ENCODE results near the gene ERG28.

Gene ERG28

GRCh38 chr14:75630695-75631452, 29.8 kb downstream of the ERG28 start:
- H3K4me3 ChIP-seq (ENCODE audit: control insufficient read depth, low read depth, low read length): no peak overlapping the region
- TF ChIP-seq, protein P1, sequence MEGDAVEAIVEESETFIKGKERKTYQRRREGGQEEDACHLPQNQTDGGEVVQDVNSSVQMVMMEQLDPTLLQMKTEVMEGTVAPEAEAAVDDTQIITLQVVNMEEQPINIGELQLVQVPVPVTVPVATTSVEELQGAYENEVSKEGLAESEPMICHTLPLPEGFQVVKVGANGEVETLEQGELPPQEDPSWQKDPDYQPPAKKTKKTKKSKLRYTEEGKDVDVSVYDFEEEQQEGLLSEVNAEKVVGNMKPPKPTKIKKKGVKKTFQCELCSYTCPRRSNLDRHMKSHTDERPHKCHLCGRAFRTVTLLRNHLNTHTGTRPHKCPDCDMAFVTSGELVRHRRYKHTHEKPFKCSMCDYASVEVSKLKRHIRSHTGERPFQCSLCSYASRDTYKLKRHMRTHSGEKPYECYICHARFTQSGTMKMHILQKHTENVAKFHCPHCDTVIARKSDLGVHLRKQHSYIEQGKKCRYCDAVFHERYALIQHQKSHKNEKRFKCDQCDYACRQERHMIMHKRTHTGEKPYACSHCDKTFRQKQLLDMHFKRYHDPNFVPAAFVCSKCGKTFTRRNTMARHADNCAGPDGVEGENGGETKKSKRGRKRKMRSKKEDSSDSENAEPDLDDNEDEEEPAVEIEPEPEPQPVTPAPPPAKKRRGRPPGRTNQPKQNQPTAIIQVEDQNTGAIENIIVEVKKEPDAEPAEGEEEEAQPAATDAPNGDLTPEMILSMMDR (conservative IDR thresholded peaks at IDR 0.05; ENCODE audit: control insufficient read depth, insufficient read depth, low read depth, low read length): no peak
- DNase-seq (ENCODE audit: low read depth): no peak

- TF ChIP-seq, protein P1 (conservative IDR thresholded peaks at IDR 0.05; ENCODE audit: control insufficient read depth, insufficient read depth, low read depth, low read length): no peak
- H3K4me3 ChIP-seq (ENCODE audit: control insufficient read depth, low read depth, low read length): no peak overlapping the region
- DNase-seq (ENCODE audit: low read depth): no peak
These were observed 31.9 kb downstream of the ERG28 start for GRCh38 chr14:75628816-75629215.

DNA sequence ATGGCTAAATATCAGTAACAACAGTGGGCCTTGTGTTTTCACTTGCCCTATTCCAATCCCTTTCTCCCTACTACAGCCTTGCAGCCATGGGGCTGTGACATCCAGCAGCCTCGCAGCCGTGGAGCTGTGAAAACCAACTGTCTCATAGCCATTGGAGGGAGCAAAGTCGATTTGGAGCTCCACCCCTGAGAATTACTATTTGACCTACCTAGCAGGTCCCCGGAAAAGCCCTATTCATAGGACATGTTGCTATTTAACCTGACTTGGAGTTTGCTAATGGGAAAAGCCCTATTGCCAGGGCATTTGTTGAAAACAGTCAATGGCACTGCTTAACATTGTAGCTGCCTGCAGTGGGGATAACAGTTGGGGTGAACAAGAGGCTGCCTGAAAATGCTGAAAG, 33.3 kb downstream of the ERG28 start:
- no peak for DNase-seq (ENCODE audit: low read depth)
- TF ChIP-seq, protein P1 (conservative IDR thresholded peaks at IDR 0.05; ENCODE audit: control insufficient read depth, insufficient read depth, low read depth, low read length): no peak
- H3K4me3 ChIP-seq (ENCODE audit: control insufficient read depth, low read depth, low read length): no peak overlapping the region

GRCh38 chr14:75626863-75627262, 33.8 kb downstream of the ERG28 start:
- H3K4me3 ChIP-seq (ENCODE audit: control insufficient read depth, low read depth, low read length): no peak overlapping the region
- TF ChIP-seq, protein P1 (conservative IDR thresholded peaks at IDR 0.05; ENCODE audit: control insufficient read depth, insufficient read depth, low read depth, low read length): no peak
- DNase-seq (ENCODE audit: low read depth): peak; percentile 53

- DNase-seq (ENCODE audit: low read depth): no peak
- TF ChIP-seq, protein P1 (conservative IDR thresholded peaks at IDR 0.05; ENCODE audit: control insufficient read depth, insufficient read depth, low read depth, low read length): no peak
- no peak overlapping the region for H3K4me3 ChIP-seq (ENCODE audit: control insufficient read depth, low read depth, low read length)
These were observed 34.3 kb downstream of the ERG28 start for GRCh38 chr14:75626396-75626795.

DNA sequence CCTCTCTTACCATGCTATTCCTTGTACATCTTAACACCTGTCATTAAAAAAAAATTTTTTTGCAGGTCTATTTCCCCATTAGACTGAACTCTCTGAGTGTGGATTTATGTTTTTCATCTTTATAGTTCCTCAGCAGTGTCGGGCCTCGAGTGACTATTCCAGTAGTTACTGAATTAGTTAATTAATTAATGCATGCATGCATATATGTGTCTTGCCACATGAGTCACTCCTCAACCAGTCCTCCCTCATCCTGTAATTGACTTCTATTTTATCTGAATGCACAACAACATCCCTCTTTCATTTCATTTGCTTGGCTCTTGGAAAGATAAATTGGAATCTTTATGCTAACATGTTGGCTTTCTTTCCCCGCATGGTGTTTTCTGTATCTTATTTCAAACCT, 35.6 kb downstream of the ERG28 start:
- H3K4me3 ChIP-seq (ENCODE audit: control insufficient read depth, low read depth, low read length): no peak overlapping the region
- no peak for DNase-seq (ENCODE audit: low read depth)
- TF ChIP-seq, protein P1 (conservative IDR thresholded peaks at IDR 0.05; ENCODE audit: control insufficient read depth, insufficient read depth, low read depth, low read length): no peak

Data from fibroblast of mammary gland (primary cell).